ENCODE results near the gene FRMPD4. TPM values are rescaled to one million over a fixed set of nuclear protein-coding genes. Genes with fewer than 3 reads are reported as not detected.
A peak's percentile ranks its signal among the peaks of the same experiment; 100 is the strongest.

FRMPD4 gene
- total and polyA plus RNA-seq, 2 donors, result 0.06 to 0.85 TPM

DNA sequence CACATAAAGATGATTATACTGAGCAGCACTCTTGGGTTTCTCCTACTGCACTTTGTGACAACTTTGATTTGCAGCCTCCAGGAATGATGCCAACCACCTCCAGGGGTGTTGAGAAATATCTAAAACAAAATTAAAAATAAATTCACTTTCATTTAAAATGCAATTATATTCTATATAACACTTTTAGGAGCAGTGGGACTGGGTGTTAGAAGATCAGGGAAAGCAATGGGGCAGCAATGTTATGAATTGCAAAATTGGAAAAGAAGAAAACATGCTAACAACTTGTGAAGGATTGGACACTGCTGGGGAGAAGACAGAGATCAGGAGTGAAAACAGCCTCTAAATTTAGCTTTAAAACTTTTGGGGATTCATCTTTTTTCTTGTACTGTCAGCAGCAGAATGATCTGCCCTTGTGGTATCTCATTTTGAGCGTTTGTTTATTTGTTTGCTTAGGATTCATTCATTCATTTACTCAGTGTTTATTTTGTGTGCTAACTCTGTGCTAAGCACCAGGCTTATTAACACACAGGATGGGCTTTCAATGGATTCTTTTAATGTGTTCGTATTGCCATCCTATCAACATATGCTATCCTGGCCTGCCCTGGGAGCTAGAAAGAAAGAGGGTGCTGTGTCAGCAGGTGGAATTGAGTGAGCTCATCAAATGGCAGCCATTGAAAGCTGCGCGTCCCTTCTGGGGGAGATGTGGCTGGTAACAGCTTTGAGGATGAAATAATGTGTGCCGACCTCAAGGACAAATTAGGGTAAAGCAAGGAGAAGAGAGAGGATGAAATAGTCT, 96.5 kb downstream of the FRMPD4 start:
- DNase-seq (ENCODE audit: extremely low spot score), result no peak
- Histone ChIP-seq H3K27ac (ENCODE audit: low read depth) (no peak overlapping the region), H3K4me1 (ENCODE audit: insufficient read depth) (no peaks in the 10 kb centered on the region), H3K4me3 (ENCODE audit: low read depth, low read length) (no peak overlapping the region), H3K36me3 (ENCODE audit: insufficient read depth) (no peaks in the 10 kb centered on the region)
- 84% methylated on average over 5 of the region's 5 CpGs for WGBS

GRCh38 chrX:12236156-12236555, 97.9 kb downstream of the FRMPD4 start:
- DNase-seq (ENCODE audit: extremely low spot score), result no peak
- no peak overlapping the region for H3K27ac ChIP-seq (ENCODE audit: low read depth)
- H3K36me3 ChIP-seq (ENCODE audit: insufficient read depth), result no peaks in the 10 kb centered on the region
- 59% methylated on average over 2 of the region's 2 CpGs for WGBS
- H3K4me3 ChIP-seq (ENCODE audit: low read depth, low read length), result no peak overlapping the region
- no peaks in the 10 kb centered on the region for H3K4me1 ChIP-seq (ENCODE audit: insufficient read depth)

DNA sequence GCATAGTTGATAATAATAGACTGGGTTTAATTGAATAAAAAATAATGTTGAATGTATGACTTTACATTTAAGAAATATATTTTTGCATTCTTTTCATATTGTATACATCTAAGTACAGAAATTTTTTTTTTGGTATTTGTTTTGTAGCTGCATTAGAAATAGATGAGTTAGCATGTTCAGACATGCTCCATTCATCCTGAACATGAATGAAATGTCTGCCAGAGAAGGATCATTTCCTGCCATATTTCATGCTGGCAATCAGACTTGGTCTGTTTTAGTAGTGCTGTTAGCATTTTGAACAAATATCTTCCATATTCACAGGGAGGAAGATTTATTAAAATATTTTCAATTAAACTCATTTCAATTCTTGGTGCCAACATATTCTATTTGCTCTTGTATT, 98.9 kb downstream of the FRMPD4 start:
- no peaks in the 10 kb centered on the region for H3K36me3 ChIP-seq (ENCODE audit: insufficient read depth)
- H3K4me3 ChIP-seq (ENCODE audit: low read depth, low read length), result no peak overlapping the region
- DNase-seq (ENCODE audit: extremely low spot score), result no peak
- H3K4me1 ChIP-seq (ENCODE audit: insufficient read depth), result no peaks in the 10 kb centered on the region
- no peak overlapping the region for H3K27ac ChIP-seq (ENCODE audit: low read depth)

- DNase-seq (ENCODE audit: extremely low spot score), result no peak
- H3K36me3 ChIP-seq (ENCODE audit: insufficient read depth), result no peaks in the 10 kb centered on the region
- H3K27ac ChIP-seq (ENCODE audit: low read depth), result no peak overlapping the region
- no peak overlapping the region for H3K4me3 ChIP-seq (ENCODE audit: low read depth, low read length)
- WGBS, result 90% methylated on average over 2 of the region's 2 CpGs
- no peaks in the 10 kb centered on the region for H3K4me1 ChIP-seq (ENCODE audit: insufficient read depth)
Observed at GRCh38 chrX:12237771-12238170, 99.5 kb downstream of the FRMPD4 start.

- no peaks in the 10 kb centered on the region for H3K36me3 ChIP-seq (ENCODE audit: insufficient read depth)
- H3K4me1 ChIP-seq (ENCODE audit: insufficient read depth), result no peaks in the 10 kb centered on the region
- DNase-seq (ENCODE audit: extremely low spot score), result no peak
- H3K4me3 ChIP-seq (ENCODE audit: low read depth, low read length), result no peak overlapping the region
- H3K27ac ChIP-seq (ENCODE audit: low read depth), result no peak overlapping the region
- WGBS, result 75% methylated on average over 5 of the region's 5 CpGs
Observed at GRCh38 chrX:12239356-12240082, 101.2 kb downstream of the FRMPD4 start.

DNA sequence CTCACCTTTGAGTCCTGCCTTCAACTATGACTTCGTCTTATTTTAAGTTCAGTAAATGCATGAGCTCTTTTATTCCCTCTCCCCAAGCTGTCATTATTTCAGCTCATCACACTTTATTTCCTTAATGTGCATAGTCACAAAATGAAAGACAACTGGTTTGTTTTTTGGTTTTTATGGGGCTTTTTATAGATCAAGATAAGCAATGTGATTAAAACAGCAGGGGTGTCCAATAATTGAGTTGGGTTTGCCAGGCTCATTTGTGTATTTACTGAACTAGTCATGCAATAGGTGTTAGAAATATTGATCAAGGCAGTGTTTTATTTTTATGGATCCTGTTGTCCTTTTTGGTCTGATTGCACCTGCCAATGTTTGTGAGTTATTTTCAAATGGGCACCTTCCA, 102.2 kb downstream of the FRMPD4 start:
- no peaks in the 10 kb centered on the region for H3K4me1 ChIP-seq (ENCODE audit: insufficient read depth)
- H3K4me3 ChIP-seq (ENCODE audit: low read depth, low read length), result no peak overlapping the region
- no peaks in the 10 kb centered on the region for H3K36me3 ChIP-seq (ENCODE audit: insufficient read depth)
- no peak overlapping the region for H3K27ac ChIP-seq (ENCODE audit: low read depth)
- 80% methylated on average over 1 of the region's 1 CpG for WGBS
- no peak for DNase-seq (ENCODE audit: extremely low spot score)

DNA sequence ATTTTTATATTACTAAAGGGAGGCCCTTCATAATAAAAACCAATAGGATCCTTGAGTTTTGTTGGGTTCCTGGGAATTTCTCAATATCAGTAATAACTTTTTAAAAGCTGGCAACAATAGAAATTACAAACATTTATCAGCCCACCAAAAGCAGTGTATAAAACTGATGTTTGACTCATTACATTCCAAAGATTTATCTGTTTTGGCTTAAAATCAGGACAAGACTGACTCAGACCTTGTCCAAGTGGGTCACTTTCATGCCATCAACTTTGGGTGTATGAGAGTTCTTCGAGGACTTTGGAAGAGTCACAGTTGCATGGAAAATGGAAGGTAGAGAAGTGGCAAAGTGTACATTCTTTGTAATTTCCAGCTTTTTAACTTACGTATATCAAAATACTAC, 102.8 kb downstream of the FRMPD4 start:
- WGBS, result 89% methylated on average over 2 of the region's 2 CpGs
- no peak for DNase-seq (ENCODE audit: extremely low spot score)
- Histone ChIP-seq H3K27ac (ENCODE audit: low read depth) (no peak overlapping the region), H3K4me3 (ENCODE audit: low read depth, low read length) (no peak overlapping the region), H3K36me3 (ENCODE audit: insufficient read depth) (no peaks in the 10 kb centered on the region), H3K4me1 (ENCODE audit: insufficient read depth) (no peaks in the 10 kb centered on the region)

DNA sequence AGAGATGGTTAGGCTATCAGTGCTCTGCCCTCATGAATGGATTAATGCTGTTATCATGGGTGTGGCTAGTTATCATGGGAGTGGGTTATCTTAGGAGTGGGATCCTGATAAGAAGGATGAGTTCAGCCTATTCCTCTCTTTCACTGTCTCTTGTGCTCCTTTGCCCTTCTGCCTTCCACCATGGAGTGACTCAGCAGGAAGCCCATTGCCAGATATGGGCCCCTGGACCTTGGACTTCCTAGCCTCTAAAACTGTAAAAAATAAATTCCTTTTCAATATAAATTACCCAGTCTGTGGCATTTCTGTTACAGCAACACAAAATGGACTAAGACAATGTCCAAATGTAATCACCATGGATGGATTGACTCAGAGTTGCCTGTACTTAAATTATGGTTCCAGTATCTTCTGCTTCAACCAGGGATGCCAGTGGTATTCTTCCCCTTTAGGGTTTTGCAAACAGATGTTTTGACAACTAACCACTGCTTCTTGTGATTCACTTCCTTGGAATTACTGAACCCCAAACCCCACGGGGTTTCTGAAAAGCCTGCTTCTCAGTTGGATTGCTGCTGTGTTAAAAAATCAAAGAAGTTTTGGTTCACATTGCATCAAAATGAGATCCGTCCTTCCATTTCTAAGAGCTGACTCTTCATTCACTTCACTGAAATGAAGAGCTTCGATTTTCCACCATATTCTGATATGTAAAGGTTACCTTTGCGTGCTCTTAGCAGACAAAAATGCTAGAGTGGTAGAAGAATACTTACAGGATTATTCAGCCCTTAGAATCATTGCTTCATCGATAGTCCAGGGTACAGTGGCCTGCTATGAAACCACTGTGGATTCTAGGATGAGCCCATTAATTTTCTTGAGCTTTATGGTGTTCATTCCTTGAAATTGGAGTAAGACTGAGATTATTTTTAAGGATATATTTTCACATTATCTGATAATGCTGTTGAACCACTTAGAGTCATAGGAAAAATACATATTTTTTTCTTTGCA, 107.7 kb downstream of the FRMPD4 start:
- DNase-seq (ENCODE audit: extremely low spot score), result no peak
- Histone ChIP-seq H3K36me3 (ENCODE audit: insufficient read depth) (no peaks in the 10 kb centered on the region), H3K4me3 (ENCODE audit: low read depth, low read length) (no peak overlapping the region), H3K27ac (ENCODE audit: low read depth) (no peak overlapping the region), H3K4me1 (ENCODE audit: insufficient read depth) (no peaks in the 10 kb centered on the region)
- 84% methylated on average over 5 of the region's 5 CpGs for WGBS

- DNase-seq (ENCODE audit: extremely low spot score), result no peak
- Histone ChIP-seq H3K27ac (ENCODE audit: low read depth) (no peak overlapping the region), H3K36me3 (ENCODE audit: insufficient read depth) (no peaks in the 10 kb centered on the region), H3K4me1 (ENCODE audit: insufficient read depth) (no peaks in the 10 kb centered on the region), H3K4me3 (ENCODE audit: low read depth, low read length) (no peak overlapping the region)
- WGBS, result 96% methylated on average over 1 of the region's 1 CpG
Observed at GRCh38 chrX:12249997-12250396, 111.7 kb downstream of the FRMPD4 start.

GRCh38 chrX:12263211-12263610, 124.9 kb downstream of the FRMPD4 start:
- DNase-seq (ENCODE audit: extremely low spot score), result no peak
- Histone ChIP-seq H3K4me1 (ENCODE audit: insufficient read depth) (no peaks in the 10 kb centered on the region), H3K4me3 (ENCODE audit: low read depth, low read length) (no peak overlapping the region), H3K27ac (ENCODE audit: low read depth) (peak overlapping the region; percentile 10), H3K36me3 (ENCODE audit: insufficient read depth) (no peaks in the 10 kb centered on the region)
- WGBS, result 85% methylated on average over 1 of the region's 1 CpG

- Histone ChIP-seq H3K4me3 (ENCODE audit: low read depth, low read length) (no peak overlapping the region), H3K4me1 (ENCODE audit: insufficient read depth) (no peaks in the 10 kb centered on the region), H3K27ac (ENCODE audit: low read depth) (no peak overlapping the region), H3K36me3 (ENCODE audit: insufficient read depth) (no peaks in the 10 kb centered on the region)
- DNase-seq (ENCODE audit: extremely low spot score), result no peak
- 50% methylated on average over 2 of the region's 2 CpGs for WGBS
Observed at GRCh38 chrX:12269484-12269883, 131.2 kb downstream of the FRMPD4 start.

DNA sequence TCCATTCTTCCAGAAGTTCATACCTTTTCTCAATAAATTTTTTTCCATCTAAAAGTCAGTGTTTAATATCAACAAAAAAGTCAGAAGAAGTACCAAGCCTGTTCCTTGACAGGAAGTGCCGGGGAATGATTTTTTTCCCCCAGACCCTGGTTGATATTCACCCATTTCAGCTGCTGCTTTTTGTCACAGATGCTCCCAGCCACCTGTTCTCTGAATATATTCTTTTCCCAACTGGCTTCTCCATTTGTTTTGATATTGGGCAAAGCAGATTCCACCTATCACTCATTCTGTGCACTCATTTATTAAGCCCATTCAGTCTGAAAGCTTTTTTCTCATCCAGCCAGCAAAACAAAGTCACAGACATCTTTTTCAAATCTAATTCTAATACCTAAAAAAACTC, 139.9 kb downstream of the FRMPD4 start:
- Histone ChIP-seq H3K4me1 (ENCODE audit: insufficient read depth) (no peaks in the 10 kb centered on the region), H3K36me3 (ENCODE audit: insufficient read depth) (no peaks in the 10 kb centered on the region), H3K27ac (ENCODE audit: low read depth) (no peak overlapping the region), H3K4me3 (ENCODE audit: low read depth, low read length) (no peak overlapping the region)
- DNase-seq (ENCODE audit: extremely low spot score), result no peak
- 88% methylated on average over 1 of the region's 1 CpG for WGBS

- DNase-seq (ENCODE audit: extremely low spot score), result no peak
- 62% methylated on average over 2 of the region's 2 CpGs for WGBS
- Histone ChIP-seq H3K27ac (ENCODE audit: low read depth) (no peak overlapping the region), H3K4me3 (ENCODE audit: low read depth, low read length) (no peak overlapping the region), H3K36me3 (ENCODE audit: insufficient read depth) (no peaks in the 10 kb centered on the region), H3K4me1 (ENCODE audit: insufficient read depth) (no peaks in the 10 kb centered on the region)
Observed at GRCh38 chrX:12282991-12283390, 144.7 kb downstream of the FRMPD4 start.
